CMK (cell line): ENCODE data around the gene RAB7B.

Experiments
- DNase-seq: peaks from one replicate; pipeline ENCODE4 v3.0.0-alpha.2; 2010; ENCODE audit warnings: low read depth

Gene RAB7B

GRCh38 chr1:205973377-205974232, 29.6 kb downstream of the RAB7B start:
- no peak for DNase-seq

DNA sequence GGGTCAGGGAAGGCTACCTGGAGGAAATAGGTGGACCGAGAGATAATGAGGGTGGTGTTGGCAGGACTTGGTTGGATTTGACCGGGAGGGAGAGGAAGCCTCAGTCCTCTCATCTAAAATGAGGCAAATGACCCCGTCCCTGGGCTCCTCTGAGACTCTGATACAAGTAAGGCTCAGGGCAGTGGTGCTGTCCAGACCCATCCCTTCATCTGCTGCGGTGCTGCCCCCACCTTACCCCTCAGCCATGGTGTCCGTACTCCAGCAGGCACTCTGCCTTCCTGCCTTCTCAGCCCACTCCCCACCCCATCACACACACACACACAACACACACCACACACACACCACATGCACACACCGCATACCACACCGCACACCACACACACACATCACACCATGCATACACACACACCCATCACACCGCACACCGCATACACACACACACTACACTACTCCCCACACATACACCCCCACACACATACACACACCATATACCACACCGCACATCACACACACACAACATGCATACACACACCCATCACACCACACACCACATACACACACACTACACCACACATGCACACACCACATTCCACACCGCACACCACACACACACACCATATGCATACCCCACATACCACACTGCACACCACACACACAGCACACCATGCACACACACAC, 30.6 kb downstream of the RAB7B start:
- DNase-seq, result no peak

GRCh38 chr1:205972081-205972480, 31.1 kb downstream of the RAB7B start:
- DNase-seq, result no peak

DNA sequence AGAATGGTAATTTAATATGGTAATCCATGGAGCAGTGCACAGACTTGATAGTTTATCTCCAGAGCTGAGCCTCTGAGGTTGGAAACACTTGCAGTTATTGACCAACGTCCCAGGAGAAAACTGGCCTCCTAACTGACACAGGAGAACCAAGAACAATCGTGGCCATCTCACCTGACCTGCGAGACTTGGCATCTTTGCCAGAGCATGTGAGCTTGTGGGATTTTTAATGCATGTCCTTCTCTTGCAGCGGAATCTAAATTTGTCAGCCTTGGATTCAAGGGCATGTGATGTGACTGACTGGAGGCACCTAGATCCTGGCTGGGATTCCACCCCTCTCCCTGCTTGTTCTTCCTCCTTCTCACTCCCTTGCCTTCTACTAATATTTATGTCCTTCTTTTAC, 32.1 kb downstream of the RAB7B start:
- DNase-seq, result no peak

- no peak for DNase-seq
Measured at GRCh38 chr1:205970486-205970885, 32.7 kb downstream of the RAB7B start.

- no peak for DNase-seq
Measured at GRCh38 chr1:205969229-205969628, 34.0 kb downstream of the RAB7B start.

DNA sequence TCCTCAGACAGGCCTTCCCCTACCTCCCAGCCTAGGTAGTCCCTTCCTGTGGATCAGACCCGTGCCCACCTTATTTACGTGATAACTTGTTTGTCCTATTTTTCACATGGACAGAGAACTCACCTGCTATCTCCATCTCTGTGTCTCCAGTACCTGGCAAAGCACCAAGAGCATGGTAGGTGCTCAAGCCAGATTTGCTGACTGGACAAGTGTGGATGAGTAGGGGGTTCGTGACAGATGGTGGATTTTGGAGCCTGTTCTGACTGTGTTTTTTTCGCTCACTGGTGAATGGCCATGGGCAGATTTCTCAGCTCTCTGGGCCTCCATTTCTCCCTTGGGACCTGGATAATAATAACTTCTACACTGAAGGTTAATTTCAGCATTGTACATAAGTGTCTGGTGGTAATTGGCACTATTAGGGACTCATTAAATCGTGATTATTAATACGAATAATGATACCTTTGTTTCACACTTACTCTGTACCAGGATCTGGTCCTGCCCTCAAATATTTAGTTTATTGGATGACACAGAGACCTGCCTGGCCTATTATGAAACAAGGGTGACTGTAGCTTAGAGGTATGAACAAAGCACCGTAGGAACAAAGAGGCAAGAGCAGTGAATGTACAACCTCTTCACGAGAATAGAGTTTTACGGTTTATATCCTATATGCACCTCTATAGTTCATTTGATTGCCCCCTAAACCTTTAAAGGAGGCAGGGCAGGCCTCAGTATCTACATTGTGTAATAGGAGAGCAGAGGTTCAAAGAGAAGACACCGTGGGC, 35.5 kb downstream of the RAB7B start:
- DNase-seq, result no peak

GRCh38 chr1:205965036-205965884, 37.9 kb downstream of the RAB7B start:
- DNase-seq, result no peak

DNA sequence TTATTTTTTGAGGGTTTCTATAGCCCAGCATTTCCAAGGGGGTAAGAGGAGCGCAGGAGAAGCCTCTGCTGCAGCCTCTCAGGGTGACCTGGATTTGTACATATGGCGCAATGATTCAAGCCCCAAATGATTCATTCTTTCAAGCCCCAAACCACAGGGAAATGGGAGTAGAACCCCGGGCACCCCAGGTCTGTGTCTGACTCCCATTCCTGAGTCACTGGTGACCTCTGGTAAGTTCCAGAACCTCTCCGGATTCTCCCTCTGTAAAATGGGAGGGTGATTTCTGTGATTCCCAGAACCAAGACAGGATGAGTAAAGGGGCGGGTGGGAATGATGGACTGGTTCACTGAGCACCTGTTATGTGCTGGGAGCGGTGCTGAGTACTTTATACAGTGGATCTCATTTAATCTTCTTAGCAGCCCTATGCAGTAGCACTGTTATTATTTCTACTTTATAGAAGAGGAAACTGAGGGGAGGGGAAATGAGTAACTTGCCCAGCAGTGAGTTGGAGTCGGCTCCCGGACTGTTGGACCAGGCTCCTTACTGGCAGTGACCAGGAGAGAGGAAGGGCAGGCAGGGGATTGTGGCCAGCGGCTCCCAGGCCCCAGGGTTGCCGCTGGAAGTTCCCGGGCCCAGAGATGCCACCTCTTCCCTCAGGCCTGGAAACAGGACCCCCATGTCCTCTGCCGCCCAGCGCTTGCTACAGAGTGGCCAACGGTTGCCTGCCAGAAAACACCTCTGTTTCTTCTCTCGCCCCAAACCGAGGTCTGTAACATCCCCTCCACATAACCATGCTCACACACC, 39.6 kb downstream of the RAB7B start:
- no peak for DNase-seq

GRCh38 chr1:205962821-205963221, 40.4 kb downstream of the RAB7B start:
- DNase-seq, result no peak

DNA sequence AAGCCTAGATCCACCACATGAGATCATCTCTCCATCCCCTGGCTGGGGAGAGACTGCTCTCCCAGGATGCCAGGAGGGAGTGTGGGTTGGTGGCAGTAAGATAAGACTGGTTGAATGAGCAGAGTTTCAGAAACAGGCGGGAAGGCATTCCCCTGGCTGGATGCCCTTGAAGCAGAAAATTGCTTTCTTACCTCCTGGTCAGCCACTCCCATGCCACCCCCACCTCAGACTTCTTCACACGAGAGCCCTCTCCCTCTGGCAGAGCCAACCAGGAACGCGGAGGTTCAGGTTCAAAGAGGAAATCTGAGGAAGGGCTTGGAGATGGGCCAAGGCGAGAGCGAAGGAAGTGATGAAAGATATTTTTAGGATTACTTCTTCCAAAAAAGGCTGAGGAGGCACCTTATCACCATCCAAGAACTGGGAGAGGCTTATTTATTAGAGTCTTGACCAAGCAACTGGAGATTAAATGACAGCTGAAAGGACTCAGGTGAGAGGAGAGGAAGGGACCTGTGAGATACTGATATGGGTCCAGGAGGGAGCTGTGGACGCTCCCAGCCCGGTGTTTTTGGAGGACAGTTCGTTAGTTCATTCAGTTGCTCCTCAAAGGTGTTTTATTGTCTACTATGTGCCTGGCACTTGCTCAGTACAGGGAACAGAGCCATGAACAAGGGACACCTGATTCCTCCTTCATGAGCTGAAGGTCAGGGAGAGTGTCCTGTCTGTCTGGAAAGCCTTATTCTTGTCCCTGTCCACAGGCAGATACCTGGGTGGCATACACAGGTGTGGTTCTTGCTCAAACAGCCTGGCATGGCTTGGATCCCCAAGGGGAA, 41.0 kb downstream of the RAB7B start:
- no peak for DNase-seq

DNA sequence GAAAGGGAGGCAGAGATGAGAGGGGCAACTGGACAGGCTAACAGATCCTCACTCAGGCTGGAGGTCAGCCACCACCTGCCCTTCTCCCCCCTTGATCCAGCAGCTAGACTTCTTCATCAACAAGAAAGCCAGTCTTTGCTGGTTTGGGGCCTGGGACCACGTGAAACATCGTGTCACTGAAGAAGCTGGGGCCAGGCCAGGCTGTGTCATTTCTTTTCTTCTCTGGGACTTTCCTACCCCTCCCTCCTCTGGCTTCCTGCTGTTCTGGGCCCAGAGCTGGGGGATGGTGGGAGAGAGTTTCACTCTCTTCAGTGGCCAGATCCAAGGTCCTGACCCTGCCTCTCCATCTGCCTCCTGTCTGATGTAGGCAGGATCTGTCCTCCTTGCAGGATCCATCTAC, 41.8 kb downstream of the RAB7B start:
- no peak for DNase-seq

DNA sequence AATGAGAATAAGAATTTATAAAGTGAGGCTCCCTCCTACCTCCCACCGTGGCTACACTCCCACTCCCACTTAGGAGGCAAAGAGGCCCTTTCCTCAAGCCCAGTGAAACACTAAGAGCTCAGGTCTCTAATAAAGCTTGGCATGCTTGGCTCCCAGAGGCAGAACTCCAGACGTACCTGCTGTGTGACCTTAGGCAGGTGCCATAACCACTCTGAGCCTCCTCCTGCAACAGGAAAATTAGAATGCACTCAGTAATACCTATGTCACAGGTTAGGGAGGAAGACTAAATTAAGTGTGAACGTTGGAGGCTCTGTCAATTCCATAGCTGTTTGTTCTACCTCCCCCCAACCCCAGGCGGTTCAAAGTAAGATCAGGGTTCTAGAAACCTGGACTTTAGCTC, 43.4 kb downstream of the RAB7B start:
- DNase-seq, result no peak

DNA sequence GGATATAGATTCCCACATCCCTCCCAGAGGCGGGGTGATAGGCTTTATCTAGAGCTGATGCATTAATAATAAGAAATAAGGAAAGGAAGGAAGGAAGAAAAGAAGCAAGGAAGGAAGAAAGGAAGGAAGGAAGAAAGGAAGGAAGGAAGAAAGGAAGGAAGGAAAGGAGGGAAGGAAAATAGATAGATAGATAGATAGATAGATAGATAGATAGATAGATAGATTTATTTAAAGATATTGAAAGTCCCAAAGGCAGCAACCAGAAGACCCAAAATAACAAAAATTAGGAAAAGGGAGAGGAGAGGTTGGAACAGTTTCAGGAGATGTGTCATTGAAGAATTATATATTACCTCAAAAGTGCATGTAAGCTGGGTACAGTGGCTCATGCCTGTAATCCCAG, 47.7 kb downstream of the RAB7B start:
- DNase-seq, result no peak

DNA sequence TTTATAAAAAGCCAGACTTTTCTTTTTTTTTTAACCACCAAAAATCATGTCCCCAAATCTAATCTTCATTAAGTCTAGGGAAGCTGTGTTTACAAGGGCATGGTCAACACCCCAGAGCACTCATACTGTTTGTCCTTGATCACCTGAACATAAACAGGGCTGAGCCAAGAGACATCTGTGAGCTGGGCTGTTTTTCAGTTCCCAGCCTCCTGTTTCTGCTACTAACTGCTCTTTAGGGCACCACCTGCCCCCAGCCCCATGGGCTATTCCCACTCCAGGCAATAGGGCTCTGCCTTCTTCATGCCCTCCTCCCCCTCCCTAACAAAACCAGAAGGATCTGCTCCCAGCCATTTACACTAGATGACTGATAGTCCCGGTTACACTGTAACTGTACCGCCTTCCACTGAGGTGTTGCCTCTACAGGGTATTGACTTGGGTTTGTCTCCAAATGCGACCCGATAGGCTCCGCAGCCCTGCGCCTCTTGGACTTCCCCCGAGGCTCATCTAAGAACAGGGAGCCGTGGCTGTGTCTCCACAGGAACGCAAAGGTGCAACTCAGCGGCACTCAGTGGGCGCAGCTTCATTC, 48.3 kb downstream of the RAB7B start:
- no peak for DNase-seq

GRCh38 chr1:205951746-205952145, 51.4 kb downstream of the RAB7B start:
- DNase-seq, result no peak

DNA sequence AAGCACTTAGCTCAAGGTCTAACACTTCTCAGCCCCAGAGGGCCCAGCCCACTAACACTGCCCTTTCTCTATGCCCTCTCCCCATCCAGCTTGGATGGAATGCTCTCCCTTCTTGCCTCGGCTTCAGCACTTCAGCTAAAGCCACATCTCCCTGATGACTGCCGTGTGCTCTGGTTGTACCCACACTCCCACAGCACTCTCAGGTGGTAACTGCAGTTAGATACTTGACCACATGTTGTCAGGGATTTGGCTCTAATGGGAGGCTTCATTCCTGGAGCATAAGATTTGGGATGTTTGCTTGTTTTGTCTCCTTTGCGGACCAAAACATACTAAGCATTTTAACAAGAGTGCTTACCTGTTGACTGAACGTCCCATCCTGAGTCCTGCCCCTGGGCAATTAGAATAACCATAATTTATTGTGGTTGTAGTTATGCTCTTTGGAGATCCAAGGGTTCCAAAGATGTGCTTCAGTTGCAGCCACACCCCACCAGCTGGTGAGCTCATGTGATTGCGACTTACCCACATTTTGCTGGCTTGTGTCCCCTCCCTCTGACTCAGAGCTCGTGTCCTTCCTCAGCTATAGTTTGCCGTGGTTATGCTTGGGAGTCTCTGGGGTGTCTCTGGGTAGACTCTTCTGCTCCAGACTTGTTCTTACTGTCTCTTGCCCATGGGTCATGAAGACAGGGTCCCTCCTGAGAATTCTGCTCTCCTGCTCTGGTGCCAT, 52.2 kb downstream of the RAB7B start:
- no peak for DNase-seq

GRCh38 chr1:205950280-205950679, 52.9 kb downstream of the RAB7B start:
- DNase-seq, result no peak

DNA sequence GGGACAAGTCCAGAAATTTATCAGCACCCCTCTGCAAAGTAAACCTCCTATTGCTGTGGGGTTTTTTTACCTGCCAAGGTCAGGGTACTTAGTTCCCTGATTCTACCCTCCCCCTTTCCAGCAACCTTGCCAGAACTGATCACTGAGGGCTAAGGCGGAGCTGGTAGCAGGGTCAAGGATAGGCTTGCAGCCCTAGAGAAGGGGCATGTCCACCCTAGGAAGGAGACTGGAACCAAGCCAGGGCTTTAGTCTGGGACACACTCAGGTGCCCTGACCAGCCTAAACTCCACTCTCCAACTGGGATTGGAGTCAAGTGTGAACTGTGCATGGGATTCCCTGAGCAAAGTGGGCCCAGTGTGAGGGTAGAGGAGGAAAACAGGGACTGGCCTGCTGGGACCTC, 53.4 kb downstream of the RAB7B start:
- DNase-seq, result no peak
